Fibroblast of skin of right quadriceps (primary cell): ENCODE data around the gene CRP.
"Not testable (repeated sequence)": the region's sequence is repeated elsewhere in the genome, so short reads cannot be mapped to it uniquely, and the experiment has no call there.

Experiments used
- DNase-seq: peaks from one replicate; pipeline ENCODE4 v3.0.0-alpha.2; 2013

Gene CRP

GRCh38 chr1:159714529-159714928 lies at the start of gene CRP:
Gene CRP (minus strand): TSS chr1:159714589. CDS start chr1:159714485, 104 bp downstream.
- no peak for DNase-seq

- DNase-seq, result no peak
Observed at GRCh38 chr1:159763686-159764085, 49.3 kb upstream of the CRP start.

GRCh38 chr1:159756397-159756796 lies 42.0 kb upstream of the CRP start:
- no peak for DNase-seq

- DNase-seq, result no peak
Observed at GRCh38 chr1:159755451-159756007, 41.1 kb upstream of the CRP start.

GRCh38 chr1:159753386-159753785 lies 39.0 kb upstream of the CRP start:
- no peak for DNase-seq

- peak; percentile 8 for DNase-seq
Observed at GRCh38 chr1:159752135-159752580, 37.8 kb upstream of the CRP start.

- DNase-seq, result no peak
Observed at GRCh38 chr1:159751031-159751430, 36.6 kb upstream of the CRP start.

GRCh38 chr1:159750621-159751020 lies 36.2 kb upstream of the CRP start:
- no peak for DNase-seq

GRCh38 chr1:159749630-159750029 lies 35.2 kb upstream of the CRP start:
- no peak for DNase-seq

GRCh38 chr1:159748370-159748769 lies 34.0 kb upstream of the CRP start:
- DNase-seq, result no peak

GRCh38 chr1:159746666-159747065 lies 32.3 kb upstream of the CRP start:
- no peak for DNase-seq

GRCh38 chr1:159743651-159744410 lies 29.4 kb upstream of the CRP start:
- DNase-seq, result no peak

- no peak for DNase-seq
Observed at GRCh38 chr1:159737238-159737916, 23.0 kb upstream of the CRP start.

GRCh38 chr1:159723188-159723587 lies 8.8 kb upstream of the CRP start:
- not testable (repeated sequence) for DNase-seq

- DNase-seq, result no peak
Observed at GRCh38 chr1:159719990-159720389, 5.6 kb upstream of the CRP start.

GRCh38 chr1:159715855-159716254 lies 1.5 kb upstream of the CRP start:
- no peak for DNase-seq

GRCh38 chr1:159712080-159712479 lies 2.3 kb downstream of the CRP start:
- DNase-seq, result no peak

- DNase-seq, result no peak
Observed at GRCh38 chr1:159707472-159708260, 6.7 kb downstream of the CRP start.

- no peak for DNase-seq
Observed at GRCh38 chr1:159705904-159706256, 8.5 kb downstream of the CRP start.

GRCh38 chr1:159705251-159705903 lies 9.0 kb downstream of the CRP start:
- no peak for DNase-seq

- no peak for DNase-seq
Observed at GRCh38 chr1:159704481-159704880, 9.9 kb downstream of the CRP start.

GRCh38 chr1:159700312-159700711 lies 14.1 kb downstream of the CRP start:
- no peak for DNase-seq

GRCh38 chr1:159699653-159700052 lies 14.7 kb downstream of the CRP start:
- DNase-seq, result no peak
